ENCODE results near the gene TNS4. TPM values are rescaled to one million over a fixed set of nuclear protein-coding genes. Genes with fewer than 3 reads are reported as not detected.
A peak's percentile ranks its signal among the peaks of the same experiment; 100 is the strongest.

TNS4 gene
- polyA plus RNA-seq, 1 experiment: 0.07 TPM

DNA sequence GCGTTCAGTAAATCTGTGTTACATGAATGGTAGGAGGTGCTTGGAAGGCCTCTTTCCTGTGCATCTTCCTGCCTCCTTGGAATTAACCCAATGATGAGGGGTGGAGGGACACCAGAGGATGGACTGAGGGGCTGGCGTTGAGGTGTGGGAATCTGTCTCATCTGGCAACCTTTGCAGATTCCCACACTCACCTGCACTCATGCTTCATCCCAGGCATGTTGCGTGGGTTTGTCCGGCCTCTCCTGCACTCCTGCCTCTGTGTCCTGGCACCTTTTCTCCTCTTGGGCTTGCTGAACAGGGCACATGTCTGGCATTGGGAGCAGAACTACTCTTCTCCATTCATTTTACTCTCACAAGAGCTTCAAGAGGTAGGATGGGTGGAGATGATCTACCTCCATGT lies 61.3 kb downstream of the TNS4 start:
- H3K27ac ChIP-seq (ENCODE audit: low read depth, low read length): no peak overlapping the region
- no peak overlapping the region for H3K4me3 ChIP-seq (ENCODE audit: low read depth, low read length)
- ChIA-PET CTCF (interaction anchor here (0.7 to 6.5 kb wide), 6 partner anchors 22 to 351 kb away, joined by 3 to 50 read pairs (median 5); partner anchors contain the start of gene TOP2A), POLR2A (interaction anchor here (0.9 to 1.0 kb wide), 2 partner anchors 31 to 93 kb away, joined by 3 to 4 read pairs; no protein-coding TSS in a partner anchor)
- TF ChIP-seq, protein P1, sequence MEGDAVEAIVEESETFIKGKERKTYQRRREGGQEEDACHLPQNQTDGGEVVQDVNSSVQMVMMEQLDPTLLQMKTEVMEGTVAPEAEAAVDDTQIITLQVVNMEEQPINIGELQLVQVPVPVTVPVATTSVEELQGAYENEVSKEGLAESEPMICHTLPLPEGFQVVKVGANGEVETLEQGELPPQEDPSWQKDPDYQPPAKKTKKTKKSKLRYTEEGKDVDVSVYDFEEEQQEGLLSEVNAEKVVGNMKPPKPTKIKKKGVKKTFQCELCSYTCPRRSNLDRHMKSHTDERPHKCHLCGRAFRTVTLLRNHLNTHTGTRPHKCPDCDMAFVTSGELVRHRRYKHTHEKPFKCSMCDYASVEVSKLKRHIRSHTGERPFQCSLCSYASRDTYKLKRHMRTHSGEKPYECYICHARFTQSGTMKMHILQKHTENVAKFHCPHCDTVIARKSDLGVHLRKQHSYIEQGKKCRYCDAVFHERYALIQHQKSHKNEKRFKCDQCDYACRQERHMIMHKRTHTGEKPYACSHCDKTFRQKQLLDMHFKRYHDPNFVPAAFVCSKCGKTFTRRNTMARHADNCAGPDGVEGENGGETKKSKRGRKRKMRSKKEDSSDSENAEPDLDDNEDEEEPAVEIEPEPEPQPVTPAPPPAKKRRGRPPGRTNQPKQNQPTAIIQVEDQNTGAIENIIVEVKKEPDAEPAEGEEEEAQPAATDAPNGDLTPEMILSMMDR (IDR thresholded peaks at IDR 0.05; ENCODE audit: low read depth, low read length): no peak
- no peaks in the 10 kb centered on the region for H3K27me3 ChIP-seq (ENCODE audit: control insufficient read depth, insufficient read depth, low read length)
- H3K9me3 ChIP-seq (ENCODE audit: control insufficient read depth, insufficient read depth, low read length): no peaks in the 10 kb centered on the region
- no peak for DNase-seq (ENCODE audit: low read depth, low spot score)

DNA sequence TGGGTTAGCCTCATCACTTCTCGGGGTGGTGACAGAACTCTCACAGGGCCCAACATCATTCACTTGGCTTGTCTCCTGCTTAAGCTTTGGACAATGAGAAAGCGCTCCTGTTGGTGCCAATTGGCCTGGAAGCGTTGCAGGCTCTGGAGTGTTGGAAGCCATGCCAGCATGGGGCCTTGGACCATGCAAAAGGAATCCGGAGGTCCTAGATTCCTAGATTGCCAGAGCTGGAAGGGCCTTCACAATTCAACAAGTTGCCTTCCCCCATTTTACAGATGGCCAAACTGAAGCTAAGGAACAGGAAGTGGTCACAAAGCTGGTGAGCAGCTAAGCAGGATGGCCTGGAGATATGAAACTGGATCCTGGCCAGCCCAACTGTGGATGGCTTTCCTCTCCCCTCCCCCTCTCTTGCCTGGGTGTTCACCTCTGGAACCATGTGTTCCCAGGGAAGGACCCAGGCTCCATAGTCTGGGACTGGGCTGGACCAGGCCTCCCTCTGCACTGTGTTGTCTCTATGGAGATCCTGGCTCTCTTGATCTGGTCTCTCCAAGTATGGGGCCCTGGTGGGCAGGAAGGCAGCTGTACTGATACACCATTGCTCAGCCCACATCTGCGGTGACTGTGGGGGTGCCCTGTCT lies 64.2 kb downstream of the TNS4 start:
- DNase-seq (ENCODE audit: low read depth, low spot score): no peak
- CTCF ChIA-PET: interaction anchor here (0.7 to 6.5 kb wide), 4 partner anchors 22 to 402 kb away, joined by 3 to 50 read pairs (median 5); no protein-coding TSS in a partner anchor
- Histone ChIP-seq H3K9me3 (ENCODE audit: control insufficient read depth, insufficient read depth, low read length) (no peaks in the 10 kb centered on the region), H3K27me3 (ENCODE audit: control insufficient read depth, insufficient read depth, low read length) (no peaks in the 10 kb centered on the region), H3K4me3 (ENCODE audit: low read depth, low read length) (no peak overlapping the region), H3K27ac (ENCODE audit: low read depth, low read length) (no peak overlapping the region)
- TF ChIP-seq, protein P1 (IDR thresholded peaks at IDR 0.05; ENCODE audit: low read depth, low read length): no peak
- POLR2A ChIA-PET: interaction anchor here (0.6 kb wide), 1 partner anchor 17 kb away, joined by 3 read pairs; no protein-coding TSS in a partner anchor

DNA sequence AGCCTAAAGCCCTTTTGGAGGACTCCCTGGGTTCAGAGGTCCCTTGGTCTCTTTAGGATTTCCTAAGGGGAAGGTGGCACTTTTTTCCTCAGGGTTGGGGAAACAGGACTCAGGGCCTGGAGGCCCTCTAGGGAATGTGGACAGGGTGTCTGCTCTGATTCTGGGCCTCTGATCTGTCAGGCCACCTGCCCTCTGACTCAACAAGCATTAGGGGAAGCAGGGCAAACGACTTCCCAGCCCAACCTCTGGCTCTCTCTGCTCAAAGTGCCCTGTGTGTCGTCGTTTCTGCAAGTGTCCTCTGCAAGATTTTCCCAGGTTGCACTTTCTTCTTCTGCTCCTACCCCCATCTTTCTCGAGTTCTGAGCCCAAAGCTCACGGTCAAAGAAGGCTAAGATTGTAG lies 64.8 kb downstream of the TNS4 start:
- CTCF ChIA-PET: interaction anchor here (0.7 to 6.5 kb wide), 4 partner anchors 22 to 402 kb away, joined by 3 to 50 read pairs (median 5); no protein-coding TSS in a partner anchor
- no peak for DNase-seq (ENCODE audit: low read depth, low spot score)
- Histone ChIP-seq H3K27ac (ENCODE audit: low read depth, low read length) (no peak overlapping the region), H3K27me3 (ENCODE audit: control insufficient read depth, insufficient read depth, low read length) (no peaks in the 10 kb centered on the region), H3K9me3 (ENCODE audit: control insufficient read depth, insufficient read depth, low read length) (no peaks in the 10 kb centered on the region), H3K4me3 (ENCODE audit: low read depth, low read length) (no peak overlapping the region)
- POLR2A ChIA-PET: no interaction called here
- TF ChIP-seq, protein P1 (IDR thresholded peaks at IDR 0.05; ENCODE audit: low read depth, low read length): no peak

DNA sequence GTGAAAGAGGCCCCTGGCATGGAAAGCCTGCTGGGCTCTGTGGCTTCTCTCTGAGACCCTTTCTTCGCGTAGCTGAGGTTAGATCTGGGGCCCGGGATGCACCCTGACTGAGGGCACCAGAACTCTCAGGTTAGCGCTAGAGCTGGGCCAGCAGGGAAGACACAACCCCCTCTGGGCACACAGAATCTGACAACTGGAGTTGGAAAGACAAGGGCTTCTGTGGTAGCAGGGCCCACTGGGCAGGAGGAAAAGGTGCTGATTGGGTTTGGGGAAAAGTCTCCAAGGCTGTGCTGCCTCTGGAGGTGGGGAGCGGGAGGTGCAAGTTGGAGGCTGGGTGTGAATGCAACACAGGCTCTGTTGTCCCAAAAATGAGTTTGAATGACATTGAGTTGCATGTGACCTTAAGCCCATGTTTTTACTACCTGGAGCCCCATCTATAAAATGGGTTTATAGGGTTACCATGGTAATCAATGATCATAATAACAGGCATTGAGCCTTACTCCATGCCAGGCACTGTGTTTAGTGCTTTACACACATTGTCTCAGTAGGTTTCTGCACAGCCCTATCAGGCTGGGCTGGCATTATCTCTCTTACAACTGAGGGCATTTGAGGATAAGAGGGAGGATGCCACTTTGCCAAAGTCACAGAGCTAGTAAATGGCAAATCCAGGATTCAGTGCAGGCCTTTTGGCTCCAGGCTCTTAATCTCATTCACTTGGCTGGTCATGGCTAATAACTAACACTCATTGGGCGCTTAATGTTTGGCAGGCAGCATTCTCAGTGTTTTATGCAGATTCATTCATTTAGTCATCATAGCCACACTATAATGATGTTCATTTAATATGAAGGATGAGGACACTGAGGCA lies 67.6 kb downstream of the TNS4 start:
- Histone ChIP-seq H3K27me3 (ENCODE audit: control insufficient read depth, insufficient read depth, low read length) (peaks cover 3% of the 10 kb centered on the region), H3K9me3 (ENCODE audit: control insufficient read depth, insufficient read depth, low read length) (no peaks in the 10 kb centered on the region), H3K27ac (ENCODE audit: low read depth, low read length) (peak overlapping the region; percentile 3), H3K4me3 (ENCODE audit: low read depth, low read length) (no peak overlapping the region)
- ChIA-PET CTCF (interaction anchor here (1.0 to 1.2 kb wide), 3 partner anchors 8 to 99 kb away, joined by 3 to 4 read pairs (median 3); no protein-coding TSS in a partner anchor), POLR2A (interaction anchor here (0.5 to 0.9 kb wide), 2 partner anchors 10 to 17 kb away, joined by 3 to 4 read pairs; no protein-coding TSS in a partner anchor)
- DNase-seq (ENCODE audit: low read depth, low spot score): no peak
- TF ChIP-seq, protein P1 (IDR thresholded peaks at IDR 0.05; ENCODE audit: low read depth, low read length): peak; percentile 57

All from AG04450 (cell line).